ENCODE results near the gene RHBDL1.

Gene RHBDL1

GRCh38 chr16:718922-719321, 43.5 kb downstream of the RHBDL1 start:
- no peak for DNase-seq (ENCODE audit: low read depth in 2 of 2)

- no peak for DNase-seq (ENCODE audit: low read depth in 2 of 2)
Observed at GRCh38 chr16:719815-720446, 44.5 kb downstream of the RHBDL1 start.

- peak; percentile 47 for DNase-seq (ENCODE audit: low read depth in 2 of 2)
Observed at GRCh38 chr16:720447-720989, 45.0 kb downstream of the RHBDL1 start.

GRCh38 chr16:720990-721764, 45.7 kb downstream of the RHBDL1 start, which contains the start of gene ANTKMT:
TSS of gene ANTKMT (plus strand) at chr16:721146. CDS start at chr16:721275, 129 bp downstream.
- DNase-seq (ENCODE audit: low read depth in 2 of 2), result peak; percentile 70 to 79

- DNase-seq (ENCODE audit: low read depth in 2 of 2), result no peak
Observed at GRCh38 chr16:721765-722540, 46.5 kb downstream of the RHBDL1 start.

- DNase-seq (ENCODE audit: low read depth in 2 of 2), result no peak
Observed at GRCh38 chr16:722835-723633, 47.6 kb downstream of the RHBDL1 start.

- DNase-seq (ENCODE audit: low read depth in 2 of 2), result no peak
Observed at GRCh38 chr16:723695-724094, 48.2 kb downstream of the RHBDL1 start.

- DNase-seq (ENCODE audit: low read depth in 2 of 2), result no peak
Observed at GRCh38 chr16:724188-725040, 48.9 kb downstream of the RHBDL1 start.

- no peak for DNase-seq (ENCODE audit: low read depth in 2 of 2)
Observed at GRCh38 chr16:725041-725376, 49.5 kb downstream of the RHBDL1 start.

- DNase-seq (ENCODE audit: low read depth in 2 of 2), result no peak
Observed at GRCh38 chr16:725463-726187, 50.2 kb downstream of the RHBDL1 start.

GRCh38 chr16:726188-726437, 50.6 kb downstream of the RHBDL1 start:
- DNase-seq (ENCODE audit: low read depth in 2 of 2), result no peak

- peak; percentile 55 to 61 for DNase-seq (ENCODE audit: low read depth in 2 of 2)
Observed at GRCh38 chr16:726438-727290, 51.2 kb downstream of the RHBDL1 start, which contains the start of the genes CCDC78 and HAGHL. TSS of gene CCDC78 (minus strand) at chr16:726443. CDS start at chr16:726367, 76 bp downstream. TSS of gene HAGHL (plus strand) at chr16:727106. CDS start at chr16:727510, 404 bp downstream.

- DNase-seq (ENCODE audit: low read depth in 2 of 2), result no peak
Observed at GRCh38 chr16:727291-727977, 52.0 kb downstream of the RHBDL1 start.
